CD14-positive monocyte (primary cell): ENCODE measurements around the gene GLI1. TPM values are rescaled to one million over a fixed set of nuclear protein-coding genes. Genes with fewer than 3 reads are reported as not detected.

Experiments used
- DNase-seq, 3 donors: peaks; one replicate each; pipeline ENCODE4 v3.0.0-alpha.2; 2011 to 2022
- H2AFZ ChIP-seq: 2 replicates; pipeline ENCODE4 v1.6.0; 2012; ENCODE audit warnings: mild to moderate bottlenecking, low read depth, low read length, inconsistent platforms; ENCODE audit not compliant: insufficient read depth, poor library complexity, severe bottlenecking
- H3K27ac ChIP-seq, 2 donors: 1 replicate in 1 of 2; 2 replicates in 1 of 2; pipeline ENCODE4 v1.5.1; 2012 to 2013; ENCODE audit warnings: low read length in 2 of 2, control low read depth in 1 of 2, inconsistent platforms in 1 of 2, low read depth in 1 of 2, mild to moderate bottlenecking in 1 of 2
- H3K27me3 ChIP-seq, 2 donors: one replicate each; pipeline versions ENCODE4 v1.6.0 to v1.6.1; 2011 to 2013; ENCODE audit warnings: low read length in 2 of 2; ENCODE audit not compliant: control insufficient read depth in 2 of 2, insufficient read depth in 2 of 2
- H3K36me3 ChIP-seq, 2 donors: replicated peaks in 1 of 2; 1 replicate in 1 of 2; 2 replicates in 1 of 2; pipeline versions ENCODE4 v1.5.1 to v1.6.1; 2012 to 2013; ENCODE audit warnings: low read length in 2 of 2, control low read depth in 1 of 2, inconsistent platforms in 1 of 2, mild to moderate bottlenecking in 1 of 2; ENCODE audit not compliant: insufficient read depth in 2 of 2, control insufficient read depth in 1 of 2
- H3K4me1 ChIP-seq, 2 donors: 1 replicate in 1 of 2; 2 replicates in 1 of 2; pipeline versions ENCODE4 v1.5.1 to v1.6.1; 2012 to 2013; ENCODE audit warnings: low read length in 2 of 2, control low read depth in 1 of 2, inconsistent platforms in 1 of 2, mild to moderate bottlenecking in 1 of 2, moderate library complexity in 1 of 2; ENCODE audit not compliant: insufficient read depth in 2 of 2, control insufficient read depth in 1 of 2
- H3K4me2 ChIP-seq: replicated peaks from 2 replicates; pipeline ENCODE3; 2012; ENCODE audit warnings: low read length, moderate library complexity, mild to moderate bottlenecking; ENCODE audit not compliant: poor library complexity, severe bottlenecking; ENCODE audit errors: extremely low read depth
- H3K4me3 ChIP-seq, 3 experiments: fragments of 200-600 bp in 1 of 3; sonication (generic) in 1 of 3; replicated peaks in 1 of 3; 1 replicate in 2 of 3; 2 replicates in 1 of 3; pipeline ENCODE4 v1.5.1; 2011 to 2013; ENCODE audit warnings: low read length in 3 of 3, mild to moderate bottlenecking in 3 of 3, control low read depth in 2 of 3, low read depth in 2 of 3, inconsistent platforms in 1 of 3, moderate library complexity in 1 of 3
- H3K79me2 ChIP-seq: 2 replicates; pipeline ENCODE4 v1.6.0; 2012; ENCODE audit warnings: mild to moderate bottlenecking, control low read depth, inconsistent platforms, low read length, moderate library complexity; ENCODE audit not compliant: insufficient read depth
- H3K9ac ChIP-seq: 2 replicates; pipeline ENCODE4 v1.6.0; 2017; ENCODE audit warnings: low read length, mild to moderate bottlenecking; ENCODE audit not compliant: insufficient read depth, poor library complexity, severe bottlenecking
- H3K9me3 ChIP-seq, 2 donors: replicated peaks in 1 of 2; 1 replicate in 1 of 2; 2 replicates in 1 of 2; pipeline versions ENCODE4 v1.5.1 to v1.6.1; 2012 to 2013; ENCODE audit warnings: low read length in 2 of 2, control low read depth in 1 of 2; ENCODE audit not compliant: control insufficient read depth in 1 of 2, insufficient read depth in 1 of 2
- H4K20me1 ChIP-seq: 2 replicates; pipeline ENCODE4 v1.6.0; 2012; ENCODE audit warnings: mild to moderate bottlenecking, low read length, control low read depth, moderate library complexity; ENCODE audit not compliant: insufficient read depth
- H3K27ac Mint-ChIP-seq, 7 donors: one replicate each; pipeline ENCODE4 v1.8.0; 2020; ENCODE audit warnings: mild to moderate bottlenecking in 7 of 7, mixed read lengths in 7 of 7, moderate library complexity in 6 of 7, inconsistent platforms in 2 of 7
- H3K27me3 Mint-ChIP-seq, 3 donors: one replicate each; pipeline ENCODE4 v1.8.0; 2021 to 2022; ENCODE audit warnings: low read depth in 3 of 3, mild to moderate bottlenecking in 3 of 3, mixed read lengths in 3 of 3, moderate library complexity in 3 of 3, inconsistent platforms in 1 of 3
- H3K36me3 Mint-ChIP-seq, 2 donors: one replicate each; pipeline ENCODE4 v1.8.0; 2020; ENCODE audit warnings: mixed read lengths in 2 of 2, inconsistent platforms in 1 of 2, mild to moderate bottlenecking in 1 of 2
- H3K4me1 Mint-ChIP-seq: one replicate; pipeline ENCODE4 v1.8.0; 2020; ENCODE audit warnings: mild to moderate bottlenecking, mixed read lengths
- H3K4me3 Mint-ChIP-seq, 2 donors: one replicate each; pipeline ENCODE4 v1.8.0; 2020; ENCODE audit warnings: mild to moderate bottlenecking in 2 of 2, mixed read lengths in 2 of 2, moderate library complexity in 1 of 2
- H3K9me3 Mint-ChIP-seq, 7 donors: one replicate each; pipeline ENCODE4 v1.8.0; 2020 to 2022; ENCODE audit warnings: mixed read lengths in 7 of 7, mild to moderate bottlenecking in 6 of 7, moderate library complexity in 6 of 7, inconsistent platforms in 2 of 7
- WGBS: methylation state at CpG from one replicate; pipeline ENCODE4 v1.1.5; 2013; ENCODE audit warnings: missing lambda C conversion rate; ENCODE audit not compliant: insufficient coverage; 5-methylcytosine and 5-hydroxymethylcytosine counted together
- intact Hi-C, 2 donors: fragments of 100-400 bp; cut with micrococcal nuclease; formaldehyde crosslinking; loops; one replicate each; pipeline versions ENCODE4 v1.15.0 to v1.15.1; 2023
- polyA plus RNA-seq, 3 donors: library from polyadenylated mRNA; depleted of rRNA in 1 of 3; unstranded in 2 of 3; stranded (reverse) in 1 of 3; fragments of 300-500 nt in 2 of 3; fragments of >200 nt in 1 of 3; fragmentation: Illumina TruSeq in 2 of 3; gene quantifications; 1 replicate in 2 of 3; 2 replicates in 1 of 3; pipeline ENCODE4 v1.2.3, GENCODE V29; 2012 to 2021
- TF ChIP-seq, protein P1 (sequence below): fragments of 200-600 bp; IDR thresholded peaks from one replicate; pipeline ENCODE4 v1.8.0; 2022; ENCODE audit warnings: antibody characterized with exemption, mild to moderate bottlenecking

The GLI1 gene
- polyA plus RNA-seq, 3 donors: 0.05 TPM; not detected in 2

DNA sequence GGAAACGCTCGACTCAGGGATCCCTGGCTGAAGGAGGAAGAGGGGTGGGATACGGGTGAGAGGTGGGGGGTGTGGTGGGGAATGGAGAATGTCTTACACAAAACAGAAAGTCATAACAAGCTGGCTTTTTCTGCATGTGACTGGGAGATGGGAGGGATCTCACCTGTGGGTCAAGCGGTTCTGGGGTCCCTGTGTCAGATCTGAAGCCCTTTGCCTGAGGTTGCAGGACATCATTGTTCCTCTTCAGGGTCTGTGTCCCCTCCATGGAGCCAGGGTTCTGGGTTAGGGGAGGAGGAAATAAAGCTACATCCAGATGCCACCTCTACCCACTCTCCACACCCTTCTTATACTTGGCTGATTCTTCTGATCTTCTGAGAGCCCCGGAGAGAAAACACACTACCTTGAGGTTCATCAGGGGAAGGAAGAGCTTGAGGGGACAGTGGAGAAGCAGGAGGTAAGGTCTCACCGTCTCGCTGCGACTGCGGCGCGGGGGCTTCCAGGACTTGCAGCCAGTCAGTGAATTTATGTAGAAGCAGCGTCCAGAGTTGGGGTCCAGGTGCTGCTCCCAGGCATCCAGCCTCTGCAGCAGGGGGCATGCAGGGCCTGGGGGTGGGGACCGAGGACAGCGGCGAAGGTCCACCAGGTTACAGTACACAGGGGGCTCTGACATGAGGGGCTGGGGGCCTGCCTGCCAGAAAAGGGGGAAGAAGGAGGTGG, 17.6 kb downstream of the GLI1 start:
- WGBS: 4% methylated on average over 11 of the region's 15 CpGs
- no peak for DNase-seq
- H2AFZ ChIP-seq: peak overlapping the region; percentile 72
- peak overlapping the region; percentile 62 to 83 for H3K27ac ChIP-seq
- Mint-ChIP-seq H3K36me3 (peaks cover 33 to 46% of the 10 kb centered on the region in 2 donors), H3K4me3 (peak overlapping the region; percentile 97 to 99), H3K27me3 (peaks cover 0 to 2% (median 0%) of the 10 kb centered on the region in 3 donors), H3K4me1 (peaks cover 71% of the 10 kb centered on the region), H3K9me3 (peaks cover 0 to 1% (median 0%) of the 10 kb centered on the region in 7 donors), H3K27ac (peak overlapping the region; percentile 86 to 97 (median 96))
- H3K4me2 ChIP-seq: peak overlapping the region; percentile 89
- TF ChIP-seq, protein P1, sequence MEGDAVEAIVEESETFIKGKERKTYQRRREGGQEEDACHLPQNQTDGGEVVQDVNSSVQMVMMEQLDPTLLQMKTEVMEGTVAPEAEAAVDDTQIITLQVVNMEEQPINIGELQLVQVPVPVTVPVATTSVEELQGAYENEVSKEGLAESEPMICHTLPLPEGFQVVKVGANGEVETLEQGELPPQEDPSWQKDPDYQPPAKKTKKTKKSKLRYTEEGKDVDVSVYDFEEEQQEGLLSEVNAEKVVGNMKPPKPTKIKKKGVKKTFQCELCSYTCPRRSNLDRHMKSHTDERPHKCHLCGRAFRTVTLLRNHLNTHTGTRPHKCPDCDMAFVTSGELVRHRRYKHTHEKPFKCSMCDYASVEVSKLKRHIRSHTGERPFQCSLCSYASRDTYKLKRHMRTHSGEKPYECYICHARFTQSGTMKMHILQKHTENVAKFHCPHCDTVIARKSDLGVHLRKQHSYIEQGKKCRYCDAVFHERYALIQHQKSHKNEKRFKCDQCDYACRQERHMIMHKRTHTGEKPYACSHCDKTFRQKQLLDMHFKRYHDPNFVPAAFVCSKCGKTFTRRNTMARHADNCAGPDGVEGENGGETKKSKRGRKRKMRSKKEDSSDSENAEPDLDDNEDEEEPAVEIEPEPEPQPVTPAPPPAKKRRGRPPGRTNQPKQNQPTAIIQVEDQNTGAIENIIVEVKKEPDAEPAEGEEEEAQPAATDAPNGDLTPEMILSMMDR: no peak
- peaks cover 27 to 34% of the 10 kb centered on the region in 2 donors for H3K36me3 ChIP-seq
- H4K20me1 ChIP-seq: peaks cover 44% of the 10 kb centered on the region
- no peaks in the 10 kb centered on the region for H3K27me3 ChIP-seq
- peak overlapping the region; percentile 79 to 100 (median 86) for H3K4me3 ChIP-seq
- peaks cover 80% of the 10 kb centered on the region for H3K79me2 ChIP-seq
- H3K9me3 ChIP-seq: no peaks in the 10 kb centered on the region
- peaks cover 54 to 73% of the 10 kb centered on the region in 2 donors for H3K4me1 ChIP-seq
- intact Hi-C loops: loop anchor here (5.0 to 10.0 kb wide), 4 partner anchors 45 to 148 kb away; partner anchors contain the start of genes DCTN2 (in 2 of the 2), DDIT3 (in 1 of the 2) and MBD6 (in 1 of the 2)
- H3K9ac ChIP-seq: peak overlapping the region; percentile 83

DNA sequence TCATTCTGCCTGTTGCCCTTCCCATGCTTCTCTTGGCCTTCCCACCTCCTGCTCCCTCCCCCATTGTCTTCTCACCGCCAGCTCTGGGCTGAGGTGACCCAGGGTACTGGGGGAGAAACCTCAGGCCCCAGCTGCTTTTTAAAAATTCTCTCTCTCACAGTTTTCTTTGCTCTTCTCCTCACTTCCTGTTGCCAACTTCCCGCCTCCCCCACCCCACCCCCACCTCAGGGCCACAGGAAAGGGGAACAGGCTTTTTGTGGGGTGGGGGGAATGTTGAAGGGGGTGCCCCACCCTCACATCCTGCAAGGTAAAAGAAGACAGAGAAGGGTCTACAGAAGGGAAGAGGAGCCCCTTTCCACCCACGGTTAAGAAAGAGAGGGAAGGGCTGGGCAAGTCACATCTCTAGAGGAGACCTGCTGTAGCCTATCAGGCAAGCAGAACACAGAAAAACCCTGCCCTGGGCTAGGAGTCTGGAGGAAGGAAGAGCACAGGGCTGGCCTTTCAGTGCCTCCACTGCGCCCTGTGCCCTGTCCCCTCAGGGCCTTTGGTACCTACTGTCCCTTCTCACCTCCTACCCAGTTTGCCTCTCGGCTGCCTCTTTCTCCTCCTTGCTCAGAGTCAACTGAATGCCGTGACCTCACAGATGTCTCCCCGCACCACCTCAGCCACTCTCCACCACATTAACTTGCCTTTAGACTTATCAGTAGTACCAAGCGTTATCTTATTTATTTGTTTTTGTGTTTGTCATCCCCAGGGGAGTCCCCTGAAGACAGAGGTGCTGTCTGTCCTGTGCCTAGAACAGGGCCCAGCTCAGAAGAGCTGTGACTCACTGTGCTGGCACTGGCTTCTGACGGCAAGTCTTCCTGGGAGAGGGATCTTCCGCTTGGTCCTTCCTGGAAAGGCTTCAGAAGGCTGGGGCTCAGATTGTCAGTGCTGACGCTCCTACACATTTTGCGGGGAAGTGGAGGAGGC, 18.4 kb downstream of the GLI1 start:
- H3K4me3 ChIP-seq: peak overlapping the region; percentile 79 to 100 (median 86)
- peaks cover 48 to 73% of the 10 kb centered on the region in 2 donors for H3K4me1 ChIP-seq
- no peaks in the 10 kb centered on the region for H3K9me3 ChIP-seq
- peak overlapping the region; percentile 89 for H3K4me2 ChIP-seq
- Mint-ChIP-seq H3K27me3 (peaks cover 0 to 2% (median 0%) of the 10 kb centered on the region in 3 donors), H3K9me3 (peaks cover 0 to 1% (median 0%) of the 10 kb centered on the region in 7 donors), H3K4me3 (peak overlapping the region; percentile 97 to 99), H3K27ac (peak overlapping the region; percentile 86 to 97 (median 96)), H3K4me1 (peaks cover 63% of the 10 kb centered on the region), H3K36me3 (peaks cover 26 to 38% of the 10 kb centered on the region in 2 donors)
- H3K9ac ChIP-seq: peak overlapping the region; percentile 83
- intact Hi-C loops: loop anchor here (5.0 to 10.0 kb wide), 4 partner anchors 44 to 147 kb away; partner anchors contain the start of genes DCTN2 (in 2 of the 2), DDIT3 (in 1 of the 2) and MBD6 (in 1 of the 2)
- peaks cover 19 to 26% of the 10 kb centered on the region in 2 donors for H3K36me3 ChIP-seq
- WGBS: 25% methylated on average over 6 of the region's 12 CpGs
- H2AFZ ChIP-seq: peak overlapping the region; percentile 72
- TF ChIP-seq, protein P1: no peak
- peaks cover 36% of the 10 kb centered on the region for H4K20me1 ChIP-seq
- peaks cover 72% of the 10 kb centered on the region for H3K79me2 ChIP-seq
- no peaks in the 10 kb centered on the region for H3K27me3 ChIP-seq
- peak overlapping the region; percentile 62 to 83 for H3K27ac ChIP-seq
- DNase-seq: peak in 2 of 3 donors; percentile 73 to 84
